ENCODE results near the gene CAMK1. TPM values are rescaled to one million over a fixed set of nuclear protein-coding genes. Genes with fewer than 3 reads are reported as not detected.
A peak's percentile ranks its signal among the peaks of the same experiment; 100 is the strongest.

The CAMK1 gene
- total RNA-seq, 2 experiments from 2014 or later: 33.5 to 35.7 TPM

DNA sequence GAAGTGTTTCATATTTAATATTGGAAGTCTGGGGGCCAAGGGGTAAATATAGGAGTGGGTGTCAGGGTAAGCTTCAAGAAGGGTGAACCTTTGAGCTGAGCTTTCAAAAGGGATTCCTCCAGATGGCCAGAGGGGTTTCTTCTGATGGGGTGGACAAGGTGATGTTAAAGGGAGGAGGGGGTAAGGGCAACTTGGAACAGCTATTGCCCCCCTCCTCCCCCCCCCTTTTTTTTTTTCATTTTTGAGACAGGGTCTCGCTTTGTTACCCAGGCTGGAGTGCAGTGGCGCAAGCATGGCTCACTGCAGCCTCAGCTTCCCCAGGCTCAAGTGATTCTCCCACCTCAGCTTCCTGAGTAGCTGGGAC lies 38.2 kb upstream of the CAMK1 start:
- Mint-ChIP-seq H3K9me3 (ENCODE audit: insufficient read depth) (no peaks in the 10 kb centered on the region), H3K27ac (peak overlapping the region; percentile 88), H3K4me3 (no peak overlapping the region), H3K36me3 (ENCODE audit: low read depth) (peaks cover 78% of the 10 kb centered on the region), H3K4me1 (ENCODE audit: low read depth) (peaks cover 57% of the 10 kb centered on the region), H3K27me3 (ENCODE audit: low read depth) (no peaks in the 10 kb centered on the region)
- CTCF ChIA-PET: interaction anchor here (0.9 to 2.2 kb wide), 5 partner anchors 12 to 124 kb away, joined by 3 to 15 read pairs (median 4); partner anchors contain the start of genes ARPC4 and TADA3
- POLR2A ChIA-PET: interaction anchor here (0.9 to 1.7 kb wide), 4 partner anchors 9 to 77 kb away, joined by 3 to 7 read pairs (median 4); partner anchors contain the start of genes ARPC4, BRPF1 and TADA3
- no peak for ATAC-seq
- no peak for DNase-seq

DNA sequence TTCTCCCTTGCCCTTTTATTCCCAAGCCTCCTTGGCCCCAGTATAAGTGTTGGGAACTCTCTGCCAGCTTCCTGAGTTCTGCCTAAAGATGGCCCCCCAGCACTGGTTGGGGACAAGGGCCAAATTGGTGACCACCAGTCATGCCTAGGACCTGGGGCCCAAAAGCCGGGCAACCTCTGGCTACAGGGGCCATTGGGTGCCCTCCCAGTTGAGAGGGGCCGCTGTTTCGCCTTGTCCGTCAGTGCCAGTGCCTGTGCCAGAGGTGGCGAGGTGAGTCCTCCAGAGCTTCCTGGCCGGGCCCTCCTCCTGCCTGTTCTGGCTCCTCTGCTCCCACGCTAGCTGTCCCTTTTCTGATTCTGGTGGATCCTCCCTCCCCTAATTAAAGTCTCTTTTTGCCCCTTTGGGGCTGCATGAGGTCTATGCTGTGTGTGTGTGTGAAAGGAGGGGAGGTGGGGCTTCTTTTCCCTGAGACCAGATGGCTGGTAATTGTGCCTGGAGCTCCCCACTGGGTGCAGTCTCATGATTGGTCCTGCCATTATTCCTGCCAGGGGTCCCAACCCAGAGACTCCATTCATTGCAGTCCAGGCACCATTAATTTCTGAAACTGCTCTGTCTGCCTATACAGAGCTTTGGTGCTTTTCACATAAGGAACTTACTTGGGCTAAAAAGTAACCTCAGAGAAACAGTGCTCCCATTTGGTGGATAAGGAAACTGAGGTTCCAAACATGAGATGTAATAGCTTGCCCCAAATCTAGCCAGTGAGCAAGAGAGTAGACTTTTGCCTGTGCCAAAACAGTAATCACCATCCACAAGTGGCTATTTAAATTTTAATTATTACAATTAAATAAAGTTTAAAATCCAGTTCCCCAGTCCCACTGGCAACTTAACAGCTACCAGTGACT lies 37.2 kb upstream of the CAMK1 start:
- ChIA-PET CTCF (interaction anchor here (0.9 to 1.3 kb wide), 2 partner anchors 14 to 53 kb away, joined by 3 read pairs; partner anchors contain the start of gene ARPC4), POLR2A (interaction anchor here (0.6 to 2.5 kb wide), 4 partner anchors 10 to 39 kb away, joined by 3 to 11 read pairs (median 5); partner anchors contain the start of genes ARPC4 and TADA3)
- H3K27ac Mint-ChIP-seq: peak overlapping the region; percentile 88
- ATAC-seq (no peak), DNase-seq (no peak)
- H3K4me3 Mint-ChIP-seq: no peak overlapping the region
- peaks cover 78% of the 10 kb centered on the region for H3K36me3 Mint-ChIP-seq (ENCODE audit: low read depth)
- H3K4me1 Mint-ChIP-seq (ENCODE audit: low read depth): peaks cover 57% of the 10 kb centered on the region
- no peaks in the 10 kb centered on the region for H3K9me3 Mint-ChIP-seq (ENCODE audit: insufficient read depth)
- H3K27me3 Mint-ChIP-seq (ENCODE audit: low read depth): no peaks in the 10 kb centered on the region

DNA sequence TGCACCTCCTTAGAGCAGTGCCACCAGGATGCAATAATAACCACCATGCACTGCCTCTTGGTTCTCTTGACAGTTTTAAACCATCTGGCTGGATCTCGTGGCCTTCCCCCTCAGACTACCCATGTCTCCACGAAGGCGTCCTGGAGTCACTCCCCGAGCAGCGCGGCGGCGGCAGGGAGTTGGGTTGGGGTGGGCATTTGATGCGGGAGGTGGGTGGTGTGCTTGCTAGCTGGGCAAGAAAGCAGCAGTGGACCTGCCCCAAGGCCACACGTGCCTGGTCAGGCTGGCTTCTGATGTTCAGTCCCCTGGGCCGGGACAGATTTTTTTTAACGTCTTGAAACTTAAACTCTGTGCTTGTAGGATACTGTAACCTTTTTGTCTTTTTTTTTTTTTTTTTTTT lies 36.4 kb upstream of the CAMK1 start:
- DNase-seq (no peak), ATAC-seq (no peak)
- no peaks in the 10 kb centered on the region for H3K27me3 Mint-ChIP-seq (ENCODE audit: low read depth)
- no peak overlapping the region for H3K27ac Mint-ChIP-seq
- ChIA-PET POLR2A (interaction anchor here (0.8 to 2.5 kb wide), 2 partner anchors 13 to 127 kb away, joined by 3 to 11 read pairs; partner anchors contain the start of genes ARPC4 and TADA3), CTCF (interaction anchor here (1.4 to 2.1 kb wide), 2 partner anchors 73 to 126 kb away, joined by 3 to 6 read pairs; no protein-coding TSS in a partner anchor)
- H3K4me1 Mint-ChIP-seq (ENCODE audit: low read depth): peaks cover 52% of the 10 kb centered on the region
- H3K9me3 Mint-ChIP-seq (ENCODE audit: insufficient read depth): no peaks in the 10 kb centered on the region
- H3K36me3 Mint-ChIP-seq (ENCODE audit: low read depth): peaks cover 79% of the 10 kb centered on the region
- no peak overlapping the region for H3K4me3 Mint-ChIP-seq

DNA sequence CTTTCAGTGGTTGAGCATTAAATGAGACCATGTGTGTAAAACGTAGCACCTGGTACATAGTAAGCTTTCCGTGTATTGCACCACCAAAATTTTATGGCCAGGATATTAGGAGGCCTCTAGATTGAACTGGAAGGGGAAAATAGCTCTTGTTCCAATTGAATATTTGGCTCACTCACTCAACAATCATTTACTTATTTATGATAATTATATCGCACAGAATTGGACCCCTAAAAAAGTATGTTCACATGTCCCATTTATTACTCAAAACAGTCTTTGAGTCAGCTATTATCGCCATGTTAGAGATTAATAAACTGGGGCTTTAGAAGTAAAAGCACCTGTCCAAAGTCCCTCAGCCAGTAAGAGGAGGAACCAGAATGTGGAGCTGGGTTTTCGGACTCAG lies 35.2 kb upstream of the CAMK1 start:
- H3K27me3 Mint-ChIP-seq (ENCODE audit: low read depth): no peaks in the 10 kb centered on the region
- H3K4me3 Mint-ChIP-seq: no peak overlapping the region
- H3K36me3 Mint-ChIP-seq (ENCODE audit: low read depth): peaks cover 81% of the 10 kb centered on the region
- ChIA-PET CTCF (interaction anchor here (0.6 to 2.1 kb wide), 6 partner anchors 12 to 127 kb away, joined by 3 to 6 read pairs (median 4); no protein-coding TSS in a partner anchor), POLR2A (interaction anchor here (1.4 to 2.7 kb wide), 3 partner anchors 9 to 12 kb away, joined by 4 to 11 read pairs (median 11); partner anchors contain the start of genes ARPC4 and TADA3)
- ATAC-seq (no peak), DNase-seq (no peak)
- peaks cover 46% of the 10 kb centered on the region for H3K4me1 Mint-ChIP-seq (ENCODE audit: low read depth)
- no peak overlapping the region for H3K27ac Mint-ChIP-seq
- no peaks in the 10 kb centered on the region for H3K9me3 Mint-ChIP-seq (ENCODE audit: insufficient read depth)

DNA sequence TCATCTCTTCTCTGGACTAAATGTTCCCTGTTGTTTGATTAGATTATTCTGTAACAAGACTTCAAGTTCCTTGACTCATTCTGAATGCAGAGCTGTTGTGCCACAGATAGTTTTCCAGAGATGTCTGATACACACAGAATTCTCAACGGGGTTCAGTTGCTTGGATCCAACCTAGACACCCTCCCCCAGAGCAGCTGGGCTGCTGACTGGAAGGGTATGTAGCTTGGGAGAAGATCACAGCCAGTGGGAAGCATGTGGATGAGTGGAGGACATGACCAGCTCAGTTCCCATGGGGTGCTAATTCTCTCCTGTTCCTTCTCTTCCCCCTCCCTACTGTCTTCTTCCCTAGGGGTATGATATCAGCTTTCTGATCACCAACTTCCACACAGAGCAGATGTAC lies 33.7 kb upstream of the CAMK1 start:
- Mint-ChIP-seq H3K4me1 (ENCODE audit: low read depth) (peaks cover 36% of the 10 kb centered on the region), H3K9me3 (ENCODE audit: insufficient read depth) (no peaks in the 10 kb centered on the region), H3K36me3 (ENCODE audit: low read depth) (peaks cover 81% of the 10 kb centered on the region), H3K27me3 (ENCODE audit: low read depth) (no peaks in the 10 kb centered on the region), H3K27ac (no peak overlapping the region), H3K4me3 (no peak overlapping the region)
- ChIA-PET POLR2A (interaction anchor here (0.6 to 2.7 kb wide), 4 partner anchors 10 to 407 kb away, joined by 3 to 11 read pairs (median 4); partner anchors contain the start of gene ARPC4), CTCF (interaction anchor here (1.0 kb wide), 1 partner anchor 11 kb away, joined by 4 read pairs; the partner anchor contains the start of genes ARPC4 and TADA3)
- no peak for ATAC-seq
- no peak for DNase-seq

DNA sequence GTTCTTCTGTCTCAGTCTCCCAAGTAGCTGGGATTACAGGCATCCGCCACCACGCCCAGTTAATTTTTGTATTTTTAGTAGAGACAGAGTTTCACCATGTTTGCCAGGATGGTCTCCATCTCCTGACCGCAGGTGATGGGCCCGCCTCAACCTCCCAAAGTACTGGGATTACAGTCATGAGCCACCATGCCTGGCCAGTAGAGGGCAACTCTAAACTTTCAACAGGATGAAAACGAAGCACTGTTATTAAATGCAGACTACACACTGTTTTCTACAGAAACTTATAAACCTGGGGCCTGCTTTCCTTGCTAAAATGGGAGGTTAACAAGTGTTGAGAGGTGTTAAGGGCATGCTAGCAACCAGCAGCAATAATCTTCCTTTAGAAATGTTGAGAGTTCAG lies 30.8 kb upstream of the CAMK1 start:
- H3K9me3 Mint-ChIP-seq (ENCODE audit: insufficient read depth): no peaks in the 10 kb centered on the region
- no peak for DNase-seq
- H3K36me3 Mint-ChIP-seq (ENCODE audit: low read depth): peaks cover 78% of the 10 kb centered on the region
- H3K27me3 Mint-ChIP-seq (ENCODE audit: low read depth): no peaks in the 10 kb centered on the region
- peaks cover 23% of the 10 kb centered on the region for H3K4me1 Mint-ChIP-seq (ENCODE audit: low read depth)
- no peak overlapping the region for H3K4me3 Mint-ChIP-seq
- no peak for ATAC-seq
- no peak overlapping the region for H3K27ac Mint-ChIP-seq
- ChIA-PET CTCF (interaction anchor here (0.7 kb wide), 1 partner anchor 10 kb away, joined by 3 read pairs; no protein-coding TSS in a partner anchor), POLR2A (interaction anchor here (1.0 kb wide), 1 partner anchor 9 kb away, joined by 3 read pairs; no protein-coding TSS in a partner anchor)

DNA sequence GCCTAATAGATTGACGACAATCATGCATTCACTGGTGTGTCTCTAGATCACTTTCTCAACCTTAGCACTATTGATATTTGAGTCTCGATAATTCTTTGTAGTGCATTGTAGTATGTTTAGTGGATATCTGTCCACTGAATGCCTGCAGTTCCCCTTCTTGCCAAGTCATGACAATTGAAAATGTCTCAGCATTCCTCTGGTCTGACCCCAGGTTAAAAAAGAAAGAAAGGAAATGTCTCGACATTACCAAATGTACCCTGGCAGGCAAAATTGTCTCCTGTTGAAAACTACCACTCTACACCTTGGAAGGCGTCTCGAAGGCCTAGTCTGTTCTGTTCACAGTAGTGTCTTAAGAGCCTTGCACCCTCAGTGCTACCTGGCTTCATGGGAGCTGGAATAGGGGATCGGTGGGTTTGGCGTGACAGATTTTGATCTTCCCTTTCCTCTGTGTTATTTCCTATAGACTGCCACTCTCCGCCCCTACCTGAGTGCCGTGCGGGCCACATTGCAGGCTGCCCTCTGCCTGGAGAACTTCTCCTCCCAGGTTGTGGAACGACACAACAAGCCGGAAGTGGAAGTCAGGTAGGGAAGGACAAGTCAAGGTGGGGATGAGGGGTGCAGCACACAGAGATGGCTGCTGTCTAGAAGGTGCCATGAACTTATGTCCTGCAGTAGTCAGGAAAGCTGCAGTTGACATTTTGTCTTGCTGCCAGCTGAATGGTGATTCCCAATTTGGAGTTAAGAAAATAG lies 27.6 kb upstream of the CAMK1 start:
- ChIA-PET CTCF (no interaction called here), POLR2A (interaction anchor here (1.0 kb wide), 1 partner anchor 10 kb away, joined by 3 read pairs; no protein-coding TSS in a partner anchor)
- no peak overlapping the region for H3K4me3 Mint-ChIP-seq
- H3K27ac Mint-ChIP-seq: peak overlapping the region; percentile 43
- H3K4me1 Mint-ChIP-seq (ENCODE audit: low read depth): peaks cover 32% of the 10 kb centered on the region
- H3K27me3 Mint-ChIP-seq (ENCODE audit: low read depth): no peaks in the 10 kb centered on the region
- peaks cover 71% of the 10 kb centered on the region for H3K36me3 Mint-ChIP-seq (ENCODE audit: low read depth)
- DNase-seq (no peak), ATAC-seq (no peak)
- no peaks in the 10 kb centered on the region for H3K9me3 Mint-ChIP-seq (ENCODE audit: insufficient read depth)

DNA sequence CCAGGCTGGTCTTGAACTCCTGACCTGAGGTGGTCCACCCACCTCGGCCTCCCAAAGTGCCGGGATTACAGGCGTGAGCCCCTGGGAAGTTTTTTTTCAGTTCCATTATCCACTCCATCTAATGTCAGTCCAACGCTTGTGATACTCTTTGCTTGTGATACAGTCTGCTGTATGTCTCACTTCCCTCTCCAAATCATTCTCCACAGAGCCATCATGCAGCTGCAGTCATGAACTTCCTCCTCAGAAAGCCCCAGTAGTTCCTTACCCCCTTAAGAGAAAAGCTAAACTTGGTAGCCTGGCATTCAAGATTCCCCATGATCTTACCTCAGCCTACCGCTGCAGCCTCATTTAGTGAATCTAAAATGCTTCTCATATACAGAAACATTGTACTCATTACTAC lies 25.5 kb upstream of the CAMK1 start:
- no peak for DNase-seq
- Mint-ChIP-seq H3K27me3 (ENCODE audit: low read depth) (no peaks in the 10 kb centered on the region), H3K27ac (peak overlapping the region; percentile 47), H3K36me3 (ENCODE audit: low read depth) (peaks cover 67% of the 10 kb centered on the region), H3K4me3 (peak overlapping the region; percentile 40), H3K4me1 (ENCODE audit: low read depth) (peaks cover 49% of the 10 kb centered on the region), H3K9me3 (ENCODE audit: insufficient read depth) (no peaks in the 10 kb centered on the region)
- no peak for ATAC-seq
- POLR2A ChIA-PET: interaction anchor here (0.9 to 1.2 kb wide), 3 partner anchors 13 to 54 kb away, joined by 3 to 7 read pairs (median 4); no protein-coding TSS in a partner anchor
- CTCF ChIA-PET: interaction anchor here (1.7 kb wide), 1 partner anchor 14 kb away, joined by 6 read pairs; no protein-coding TSS in a partner anchor

DNA sequence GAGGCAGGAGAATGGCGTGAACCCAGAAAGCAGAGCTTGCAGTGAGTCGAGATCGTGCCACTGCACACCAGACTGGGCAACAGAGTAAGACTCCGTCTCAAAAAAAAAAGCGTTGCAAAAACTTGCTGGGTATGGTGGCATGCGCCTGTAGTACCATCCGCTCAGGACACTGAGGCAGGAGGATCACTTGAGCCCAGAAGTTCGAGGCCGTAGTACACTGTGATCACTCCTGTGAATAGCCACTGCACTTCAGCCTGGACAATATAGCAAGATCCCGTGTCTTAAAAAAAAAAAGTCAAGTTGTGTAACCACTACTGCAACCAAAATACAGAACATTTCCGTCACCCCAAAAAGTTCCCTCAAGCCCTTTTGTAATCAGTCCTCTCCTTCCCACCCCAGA lies 24.7 kb upstream of the CAMK1 start:
- POLR2A ChIA-PET: interaction anchor here (1.1 to 4.9 kb wide), 5 partner anchors 9 to 49 kb away, joined by 3 to 38 read pairs (median 10); no protein-coding TSS in a partner anchor

DNA sequence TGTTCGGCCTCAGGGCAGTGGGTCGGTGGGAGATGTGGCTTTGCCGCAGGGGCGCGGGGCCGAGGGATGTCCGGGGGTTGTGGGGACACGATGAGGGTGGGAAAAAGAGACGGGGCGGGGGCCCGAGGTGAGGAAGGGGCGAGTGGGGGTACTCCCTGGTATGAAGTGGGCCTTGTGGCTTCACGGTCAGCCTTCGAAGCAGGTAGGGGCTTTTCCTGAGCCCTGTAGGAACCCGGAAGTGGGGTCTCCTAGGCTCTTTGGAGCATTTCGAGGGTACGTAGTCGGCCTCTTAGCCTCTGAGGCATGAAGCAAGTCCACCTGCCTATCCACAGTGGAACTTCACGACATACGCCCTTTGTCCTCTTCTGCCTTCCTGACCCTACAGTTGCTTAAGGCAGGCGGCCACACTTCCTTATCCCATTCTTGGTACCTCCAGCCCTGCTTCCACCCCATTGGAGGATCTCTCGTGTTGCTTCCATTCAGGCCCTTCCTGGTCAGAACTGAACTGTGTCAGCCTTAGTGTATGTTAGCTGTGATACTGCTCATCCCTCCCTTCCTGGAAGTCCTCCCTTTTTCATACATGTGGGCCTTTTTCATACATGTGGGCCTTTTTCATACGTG lies 23.5 kb upstream of the CAMK1 start:
- Mint-ChIP-seq H3K9me3 (ENCODE audit: insufficient read depth) (no peaks in the 10 kb centered on the region), H3K4me3 (peak overlapping the region; percentile 96), H3K27me3 (ENCODE audit: low read depth) (no peaks in the 10 kb centered on the region), H3K36me3 (ENCODE audit: low read depth) (peaks cover 67% of the 10 kb centered on the region), H3K27ac (peak overlapping the region; percentile 100), H3K4me1 (ENCODE audit: low read depth) (peaks cover 50% of the 10 kb centered on the region)
- peak; percentile 16 for ATAC-seq
- DNase-seq: peak; percentile 49
- CTCF ChIA-PET: interaction anchor here (0.5 to 1.9 kb wide), 11 partner anchors 9 to 440 kb away, joined by 3 to 14 read pairs (median 4); partner anchors contain the start of gene CAMK1
- POLR2A ChIA-PET: interaction anchor here (0.5 to 4.9 kb wide), 30 partner anchors 8 to 406 kb away, joined by 3 to 38 read pairs (median 4); partner anchors contain the start of genes BRPF1, CAMK1, CRELD1 and FANCD2

More for the DNA sequence above, 24.7 kb upstream of the CAMK1 start:
- Mint-ChIP-seq H3K36me3 (ENCODE audit: low read depth) (peaks cover 67% of the 10 kb centered on the region), H3K9me3 (ENCODE audit: insufficient read depth) (no peaks in the 10 kb centered on the region), H3K27me3 (ENCODE audit: low read depth) (no peaks in the 10 kb centered on the region), H3K27ac (peak overlapping the region; percentile 76), H3K4me1 (ENCODE audit: low read depth) (peaks cover 47% of the 10 kb centered on the region), H3K4me3 (peak overlapping the region; percentile 96)
- ATAC-seq: no peak
- no peak for DNase-seq
- CTCF ChIA-PET: no interaction called here

All from activated CD8-positive, alpha-beta T cell treated with anti-CD3 and anti-CD28 coated beads, Interleukin-2, amount 10 ng/mL, durations not matched to agents 7 days and 5 days (primary cell).